Measurements from ENCODE around the gene RPS19BP1.

GRCh38 chr22:39487826-39488520 lies 44.6 kb downstream of the RPS19BP1 start:
- TF ChIP-seq MAX (IDR thresholded peaks at IDR 0.05) (no peak), FOSL1 (IDR thresholded peaks at IDR 0.05; ENCODE audit: low read depth) (no peak), YY1 (IDR thresholded peaks at IDR 0.05; ENCODE audit: extremely low read depth, insufficient replicate concordance, low read depth, low read length) (no peak), SP1 (IDR thresholded peaks at IDR 0.05; ENCODE audit: low read depth) (no peak), POLR2A (IDR thresholded peaks at IDR 0.05; ENCODE audit: borderline replicate concordance, extremely low read depth, insufficient read depth, insufficient read length) (no peak), CTCF (IDR thresholded peaks at IDR 0.05 in 2 of 3, conservative IDR thresholded peaks at IDR 0.05 in 1 of 3; ENCODE audit: borderline replicate concordance in 1 of 3, insufficient read depth in 1 of 3, low read depth in 2 of 3, low read length in 2 of 3) (no peak), CEBPB (IDR thresholded peaks at IDR 0.05; ENCODE audit: low read depth) (no peak), EGR1 (IDR thresholded peaks at IDR 0.05; ENCODE audit: low read depth) (no peak), SIN3A (IDR thresholded peaks at IDR 0.05; ENCODE audit: low read depth) (no peak), JUND (IDR thresholded peaks at IDR 0.05) (no peak), EZH2phosphoT487 (IDR thresholded peaks at IDR 0.05; ENCODE audit: borderline replicate concordance) (no peak), RAD21 (IDR thresholded peaks at IDR 0.05; ENCODE audit: low read depth) (no peak)
